Mammary epithelial cell (primary cell): ENCODE measurements around the gene RTN4R.

Experiments used
- CTCF ChIP-seq, 2 donors: IDR thresholded peaks in 1 of 2; conservative IDR thresholded peaks in 1 of 2; 2 replicates each; pipeline ENCODE4 v1.5.1; 2011 to 2012; ENCODE audit warnings: inconsistent platforms in 2 of 2, low read length in 2 of 2, mild to moderate bottlenecking in 2 of 2, control low read depth in 1 of 2, low read depth in 1 of 2; ENCODE audit not compliant: insufficient read depth in 1 of 2; ENCODE audit errors: extremely low read depth in 1 of 2
- EZH2 ChIP-seq: IDR thresholded peaks from 2 replicates; pipeline ENCODE4 v1.6.1; 2012; ENCODE audit warnings: low read length, inconsistent platforms, borderline replicate concordance

GRCh38 chr22:20291249-20291586 is 23.1 kb upstream of the RTN4R start:
- no peak for TF ChIP-seq CTCF (conservative IDR thresholded peaks at IDR 0.05 in 1 of 2, IDR thresholded peaks at IDR 0.05 in 1 of 2; ENCODE audit: extremely low read depth in 1 of 2, insufficient read depth in 1 of 2, low read depth in 1 of 2, low read length in 2 of 2)
- TF ChIP-seq EZH2 = no peak
